Testis (tissue), 3 donors: ENCODE results near the gene MACROD2. TPM values are rescaled to one million over a fixed set of nuclear protein-coding genes. Genes with fewer than 3 reads are reported as not detected.

Source experiments
- DNase-seq: peaks from one replicate; pipeline ENCODE4 v3.0.0-alpha.2; 2019
- H3K27ac ChIP-seq, 2 donors: fragments of 200-600 bp; sonication (generic); one replicate each; pipeline ENCODE4 v1.5.1; 2019
- H3K27me3 ChIP-seq: fragments of 200-600 bp; sonication (generic); one replicate; pipeline ENCODE4 v1.5.1; 2019
- H3K36me3 ChIP-seq: fragments of 200-600 bp; sonication (generic); one replicate; pipeline ENCODE4 v1.5.1; 2017; ENCODE audit warnings: low read depth; ENCODE audit errors: missing control alignments
- H3K4me1 ChIP-seq: fragments of 200-600 bp; sonication (generic); one replicate; pipeline ENCODE4 v1.5.1; 2019
- H3K4me3 ChIP-seq, 2 donors: fragments of 200-600 bp; sonication (generic); one replicate each; pipeline ENCODE4 v1.5.1; 2017 to 2019
- H3K9me3 ChIP-seq: fragments of 200-600 bp; sonication (generic); one replicate; pipeline ENCODE4 v1.5.1; 2017
- POLR2A ChIP-seq: fragments of 450-650 bp; IDR thresholded peaks from one replicate; pipeline ENCODE4 v1.6.1; 2017; ENCODE audit warnings: antibody characterized with exemption, mild to moderate bottlenecking, moderate library complexity
- WGBS, 2 donors: methylation state at CpG; one replicate each; pipeline ENCODE4 v1.1.5; 2018; 5-methylcytosine and 5-hydroxymethylcytosine counted together
- intact Hi-C: fragments of 100-400 bp; cut with DNase I; formaldehyde crosslinking; loops from one replicate; pipeline ENCODE4 v1.15.1; 2023; ENCODE audit warnings: low total_unique reads
- polyA plus RNA-seq: library from polyadenylated mRNA; stranded (reverse); fragments of 350-450 nt; fragmentation: Illumina TruSeq; extraction: RNeasy Lipid Tissue Mini Kit (QIAGEN cat#74804); gene quantifications from one replicate; pipeline ENCODE4 v1.2.3, GENCODE V29; 2014; ENCODE audit warnings: low read depth, low replicate concordance; ENCODE audit not compliant: insufficient read depth
- total RNA-seq, 2 donors: library from RNA; depleted of rRNA; stranded (reverse); fragments of >200 nt; gene quantifications; one replicate each; pipeline ENCODE4 v1.2.3, GENCODE V29; 2016
- TF ChIP-seq, protein P1 (sequence below), 3 experiments: fragments of 450-650 bp in 2 of 3; fragments of 200-600 bp in 1 of 3; sonication (generic) in 1 of 3; IDR thresholded peaks; one replicate each; pipeline ENCODE4 v1.5.1; 2016 to 2019; ENCODE audit warnings: antibody characterized with exemption in 3 of 3, mild to moderate bottlenecking in 2 of 3, moderate library complexity in 1 of 3

Gene MACROD2
- total and polyA plus RNA-seq, 3 donors from 2014 or later, result 12.6 to 20.6 (median 16.8) TPM

GRCh38 chr20:15795305-15796019 lies 1800.1 kb downstream of the MACROD2 start:
- 83 to 94% methylated on average over 10 of the region's 10 CpGs for WGBS, 2 donors
- no peaks in the 10 kb centered on the region for H3K27me3 ChIP-seq
- no peak overlapping the region for H3K4me3 ChIP-seq
- intact Hi-C loops, result no loop called here
- H3K36me3 ChIP-seq, result no peaks in the 10 kb centered on the region
- no peak for TF ChIP-seq POLR2A
- TF ChIP-seq, protein P1, sequence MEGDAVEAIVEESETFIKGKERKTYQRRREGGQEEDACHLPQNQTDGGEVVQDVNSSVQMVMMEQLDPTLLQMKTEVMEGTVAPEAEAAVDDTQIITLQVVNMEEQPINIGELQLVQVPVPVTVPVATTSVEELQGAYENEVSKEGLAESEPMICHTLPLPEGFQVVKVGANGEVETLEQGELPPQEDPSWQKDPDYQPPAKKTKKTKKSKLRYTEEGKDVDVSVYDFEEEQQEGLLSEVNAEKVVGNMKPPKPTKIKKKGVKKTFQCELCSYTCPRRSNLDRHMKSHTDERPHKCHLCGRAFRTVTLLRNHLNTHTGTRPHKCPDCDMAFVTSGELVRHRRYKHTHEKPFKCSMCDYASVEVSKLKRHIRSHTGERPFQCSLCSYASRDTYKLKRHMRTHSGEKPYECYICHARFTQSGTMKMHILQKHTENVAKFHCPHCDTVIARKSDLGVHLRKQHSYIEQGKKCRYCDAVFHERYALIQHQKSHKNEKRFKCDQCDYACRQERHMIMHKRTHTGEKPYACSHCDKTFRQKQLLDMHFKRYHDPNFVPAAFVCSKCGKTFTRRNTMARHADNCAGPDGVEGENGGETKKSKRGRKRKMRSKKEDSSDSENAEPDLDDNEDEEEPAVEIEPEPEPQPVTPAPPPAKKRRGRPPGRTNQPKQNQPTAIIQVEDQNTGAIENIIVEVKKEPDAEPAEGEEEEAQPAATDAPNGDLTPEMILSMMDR (IDR thresholded peaks at IDR 0.05), result no peak
- H3K9me3 ChIP-seq, result no peaks in the 10 kb centered on the region
- no peak for DNase-seq
- no peak overlapping the region for H3K27ac ChIP-seq
- H3K4me1 ChIP-seq, result no peaks in the 10 kb centered on the region

DNA sequence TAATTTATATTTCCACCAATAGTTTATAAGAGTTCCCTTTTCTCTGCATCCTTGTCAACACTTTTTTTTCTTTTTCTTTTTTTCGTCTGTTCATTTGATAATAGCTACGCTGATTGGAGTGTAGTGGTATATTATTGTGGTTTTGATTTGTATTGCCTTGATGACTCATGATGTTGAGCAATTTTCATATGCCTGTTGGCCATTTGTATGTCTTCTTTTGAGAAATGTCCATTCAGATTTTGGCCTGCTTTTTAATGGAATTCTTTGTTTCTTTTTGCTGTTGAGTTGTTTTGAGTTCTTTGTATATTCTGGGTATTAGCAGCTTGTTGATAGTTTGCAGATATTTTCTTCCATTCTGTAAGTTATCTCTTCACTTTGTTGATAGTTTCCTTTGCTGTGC lies 1804.6 kb downstream of the MACROD2 start:
- H3K27ac ChIP-seq, result no peak overlapping the region
- no peaks in the 10 kb centered on the region for H3K9me3 ChIP-seq
- WGBS, 2 donors, result 88% methylated on average over 2 of the region's 2 CpGs
- no peaks in the 10 kb centered on the region for H3K27me3 ChIP-seq
- no peak for DNase-seq
- H3K4me3 ChIP-seq, result no peak overlapping the region
- TF ChIP-seq POLR2A, result no peak
- TF ChIP-seq, protein P1 (IDR thresholded peaks at IDR 0.05), result no peak
- intact Hi-C loops, result no loop called here
- no peaks in the 10 kb centered on the region for H3K4me1 ChIP-seq
- no peaks in the 10 kb centered on the region for H3K36me3 ChIP-seq

GRCh38 chr20:15802020-15802419 lies 1806.7 kb downstream of the MACROD2 start:
- WGBS, 2 donors, result 89% methylated on average over 1 of the region's 1 CpG
- no peak for DNase-seq
- no peak overlapping the region for H3K4me3 ChIP-seq
- no peaks in the 10 kb centered on the region for H3K4me1 ChIP-seq
- no peaks in the 10 kb centered on the region for H3K9me3 ChIP-seq
- no peak overlapping the region for H3K27ac ChIP-seq
- H3K36me3 ChIP-seq, result no peaks in the 10 kb centered on the region
- no peak for TF ChIP-seq POLR2A
- TF ChIP-seq, protein P1 (IDR thresholded peaks at IDR 0.05), result no peak
- no peaks in the 10 kb centered on the region for H3K27me3 ChIP-seq
- intact Hi-C loops, result no loop called here

DNA sequence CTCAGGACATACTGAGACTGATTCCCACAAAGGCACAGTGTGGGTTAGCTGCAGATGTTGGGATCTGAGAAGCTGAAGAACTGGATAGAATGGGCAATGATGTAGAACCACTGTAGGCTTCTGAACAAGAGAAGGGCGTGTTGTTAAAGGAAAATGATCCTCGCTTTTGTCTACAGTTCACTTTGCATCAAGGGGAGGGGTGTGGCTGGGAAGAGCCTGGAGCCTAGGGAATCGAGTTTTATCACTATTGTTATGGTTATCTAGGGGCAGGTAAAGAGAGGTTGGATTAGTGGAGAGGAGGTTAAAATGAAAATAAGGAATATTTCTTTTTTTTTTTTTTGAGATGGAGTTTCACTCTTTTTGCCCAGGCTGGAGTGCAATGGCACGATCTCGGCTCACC lies 1809.8 kb downstream of the MACROD2 start:
- DNase-seq, result no peak
- H3K4me3 ChIP-seq, result no peak overlapping the region
- intact Hi-C loops, result no loop called here
- no peaks in the 10 kb centered on the region for H3K36me3 ChIP-seq
- 91 to 93% methylated on average over 5 of the region's 5 CpGs for WGBS, 2 donors
- H3K4me1 ChIP-seq, result no peaks in the 10 kb centered on the region
- H3K27ac ChIP-seq, result no peak overlapping the region
- TF ChIP-seq, protein P1 (IDR thresholded peaks at IDR 0.05), result no peak
- no peak for TF ChIP-seq POLR2A
- H3K9me3 ChIP-seq, result no peaks in the 10 kb centered on the region
- H3K27me3 ChIP-seq, result no peaks in the 10 kb centered on the region

GRCh38 chr20:15806105-15806504 lies 1810.8 kb downstream of the MACROD2 start:
- Histone ChIP-seq H3K27ac (no peak overlapping the region), H3K4me1 (no peaks in the 10 kb centered on the region), H3K4me3 (no peak overlapping the region), H3K36me3 (no peaks in the 10 kb centered on the region), H3K27me3 (no peaks in the 10 kb centered on the region), H3K9me3 (no peaks in the 10 kb centered on the region)
- intact Hi-C loops, result no loop called here
- 69 to 78% methylated on average over 3 of the region's 3 CpGs for WGBS, 2 donors
- no peak for DNase-seq
- no peak for TF ChIP-seq POLR2A
- TF ChIP-seq, protein P1 (IDR thresholded peaks at IDR 0.05), result no peak
